ENCODE measurements around the gene SCARB2. TPM values are rescaled to one million over a fixed set of nuclear protein-coding genes. Genes with fewer than 3 reads are reported as not detected.

SCARB2 gene
- total RNA-seq (2022; extraction: Qiagen RNA extraction): 36.3 to 54.3 TPM (median 52.1 TPM) in 5 replicates

GRCh38 chr4:76213415-76214176 is at the start of gene SCARB2:
TSS of gene SCARB2 (minus strand) at chr4:76213824. CDS start at chr4:76213543, 281 bp downstream.

GRCh38 chr4:76251441-76252270 is 38.0 kb upstream of the SCARB2 start, which contains the start of gene FAM47E:
TSS of gene FAM47E (plus strand) at chr4:76251721. CDS start at chr4:76251747, 26 bp downstream.

GRCh38 chr4:76148142-76148865 is 65.3 kb downstream of the SCARB2 start, which contains the start of gene NUP54:
TSS of gene NUP54 (minus strand) at chr4:76148397. CDS start at chr4:76148374, 23 bp downstream.

Other genes with a start within 250 kb of the SCARB2 start
- 13.4 to 19.1 TPM (median 14.7 TPM) in 5 replicates for gene SDAD1, start 222.9 kb downstream of the SCARB2 start, total RNA-seq (2022; extraction: Qiagen RNA extraction)
- gene CXCL9, start 206.3 kb downstream of the SCARB2 start, total RNA-seq (2022; extraction: Qiagen RNA extraction): not detected in 5 replicates
- gene CXCL10, start 190.3 kb downstream of the SCARB2 start, total RNA-seq (2022; extraction: Qiagen RNA extraction): 0.07 to 0.22 TPM (median 0.13 TPM) in 5 replicates
- gene CXCL11, start 177.8 kb downstream of the SCARB2 start, total RNA-seq (2022; extraction: Qiagen RNA extraction): 0.09 to 0.51 TPM (median 0.18 TPM) in 5 replicates
- gene ART3, start 139.1 kb downstream of the SCARB2 start, total RNA-seq (2022; extraction: Qiagen RNA extraction): not detected in 5 replicates
- 25.0 to 45.5 TPM (median 26.7 TPM) in 5 replicates for gene NUP54, start 65.4 kb downstream of the SCARB2 start, total RNA-seq (2022; extraction: Qiagen RNA extraction)
- gene FAM47E, start 37.9 kb upstream of the SCARB2 start, total RNA-seq (2022; extraction: Qiagen RNA extraction): 0.12 to 0.22 TPM (median 0.18 TPM) in 5 replicates
- gene STBD1, start 92.9 kb upstream of the SCARB2 start, total RNA-seq (2022; extraction: Qiagen RNA extraction): 8.0 to 9.6 TPM (median 8.6 TPM) in 5 replicates
- gene CCDC158, start 207.3 kb upstream of the SCARB2 start, total RNA-seq (2022; extraction: Qiagen RNA extraction): not detected in 5 replicates
- 4.5 to 9.2 TPM (median 7.1 TPM) in 5 replicates for gene SHROOM3, start 221.4 kb upstream of the SCARB2 start, total RNA-seq (2022; extraction: Qiagen RNA extraction)